GM23338 (cell line): ENCODE results near the gene M6PR. TPM values are rescaled to one million over a fixed set of nuclear protein-coding genes. Genes with fewer than 3 reads are reported as not detected.

ENCODE experiments used
- ATAC-seq: fragments of 200-7000 bp; cut with Tn5 transposase; 3 replicates; pipeline ENCODE4 v1.9.1; 2020
- DNase-seq: peaks from one replicate; pipeline ENCODE4 v3.0.0-alpha.2; 2015; ENCODE audit warnings: low spot score
- H2AFZ ChIP-seq: fragments of 200-600 bp; sonication (generic); 2 replicates; pipeline ENCODE4 v1.8.0; 2016; ENCODE audit warnings: antibody characterized with exemption, mild to moderate bottlenecking, moderate library complexity
- H3F3A ChIP-seq: fragments of 200-600 bp; sonication (generic); replicated peaks from 2 replicates; pipeline ENCODE4 v1.8.0; 2017; ENCODE audit warnings: antibody characterized with exemption, mixed run types, low read depth
- H3K27ac ChIP-seq: fragments of 200-600 bp; sonication (generic); 2 replicates; pipeline ENCODE4 v1.6.1; 2016; ENCODE audit warnings: low read depth
- H3K27me3 ChIP-seq: fragments of 200-600 bp; sonication (generic); 2 replicates; pipeline ENCODE4 v1.8.0; 2016; ENCODE audit warnings: mild to moderate bottlenecking, mixed run types, moderate library complexity; ENCODE audit not compliant: insufficient read depth
- H3K36me3 ChIP-seq: fragments of 200-600 bp; sonication (generic); 2 replicates; pipeline ENCODE4 v1.8.0; 2016; ENCODE audit warnings: mild to moderate bottlenecking; ENCODE audit not compliant: insufficient read depth
- H3K4me1 ChIP-seq: fragments of 200-600 bp; sonication (generic); 2 replicates; pipeline ENCODE4 v1.8.0; 2016; ENCODE audit warnings: mild to moderate bottlenecking, moderate library complexity; ENCODE audit not compliant: insufficient read depth
- H3K4me2 ChIP-seq: fragments of 200-600 bp; sonication (generic); 2 replicates; pipeline ENCODE4 v1.7.1; 2017; ENCODE audit warnings: mixed run types
- H3K4me3 ChIP-seq: fragments of 200-600 bp; sonication (generic); 2 replicates; pipeline ENCODE4 v1.6.1; 2016; ENCODE audit warnings: mixed run types
- H3K79me2 ChIP-seq: fragments of 200-600 bp; sonication (generic); replicated peaks from 2 replicates; pipeline ENCODE4 v1.8.0; 2017; ENCODE audit warnings: mild to moderate bottlenecking; ENCODE audit not compliant: insufficient read depth
- H3K9me2 ChIP-seq: fragments of 200-600 bp; sonication (generic); 2 replicates; pipeline ENCODE4 v1.8.0; 2017; ENCODE audit not compliant: insufficient read depth
- H4K20me1 ChIP-seq: fragments of 200-600 bp; sonication (generic); replicated peaks from 2 replicates; pipeline ENCODE4 v1.8.0; 2017; ENCODE audit warnings: mild to moderate bottlenecking; ENCODE audit not compliant: insufficient read depth
- H3K27ac Mint-ChIP-seq: 2 replicates; pipeline ENCODE4 v1.8.0; 2020; ENCODE audit warnings: inconsistent platforms, mild to moderate bottlenecking, moderate library complexity, mixed read lengths
- H3K27me3 Mint-ChIP-seq: 3 replicates; pipeline ENCODE4 v1.8.0; 2022; ENCODE audit warnings: low read depth, mild to moderate bottlenecking, moderate library complexity, mixed read lengths, inconsistent platforms; ENCODE audit not compliant: insufficient read depth, poor library complexity
- H3K36me3 Mint-ChIP-seq: 3 replicates; pipeline ENCODE4 v1.8.0; 2021; ENCODE audit warnings: low read depth, mild to moderate bottlenecking, inconsistent platforms, moderate library complexity, mixed read lengths
- H3K4me1 Mint-ChIP-seq: 3 replicates; pipeline ENCODE4 v1.8.0; 2020; ENCODE audit warnings: mild to moderate bottlenecking, inconsistent platforms, mixed read lengths
- H3K4me3 Mint-ChIP-seq: 3 replicates; pipeline ENCODE4 v1.8.0; 2021; ENCODE audit warnings: moderate library complexity, mild to moderate bottlenecking, inconsistent platforms, mixed read lengths
- H3K9me3 Mint-ChIP-seq: 3 replicates; pipeline ENCODE4 v1.8.0; 2020; ENCODE audit warnings: moderate library complexity, mild to moderate bottlenecking, inconsistent platforms, mixed read lengths
- JUNB ChIP-seq: IDR thresholded peaks from one replicate; pipeline ENCODE4 v1.6.1; 2016; ENCODE audit warnings: antibody characterized with exemption; ENCODE audit not compliant: unreplicated experiment
- NANOG ChIP-seq: IDR thresholded peaks from 2 replicates; pipeline ENCODE4 v1.6.1; 2016; ENCODE audit warnings: antibody characterized with exemption, borderline replicate concordance
- POLR2AphosphoS5 ChIP-seq: IDR thresholded peaks from 2 replicates; pipeline ENCODE4 v1.6.1; 2016; ENCODE audit warnings: antibody characterized with exemption, low read depth
- STAT1 ChIP-seq: IDR thresholded peaks from one replicate; pipeline ENCODE4 v1.6.1; 2016; ENCODE audit warnings: antibody characterized with exemption; ENCODE audit not compliant: unreplicated experiment
- ZNF114 ChIP-seq: fragments of 250-450 bp; sonication (Bioruptor Pico); IDR thresholded peaks from 2 replicates; pipeline ENCODE4 v1.5.0; 2020; ENCODE audit warnings: mild to moderate bottlenecking, moderate library complexity
- ZNF331 ChIP-seq: fragments of 250-450 bp; sonication (Bioruptor Pico); IDR thresholded peaks from 2 replicates; pipeline ENCODE4 v1.5.0; 2020; ENCODE audit warnings: low read depth, mild to moderate bottlenecking, moderate library complexity
- polyA plus RNA-seq: library from polyadenylated mRNA; unstranded; fragments of >200 nt; fragmentation: Nextera tagmentation; extraction: Ambion mirVana; gene quantifications from 2 replicates; pipeline ENCODE4 v1.2.1, GENCODE V29; 2016
- total RNA-seq: library from RNA; depleted of rRNA; stranded (reverse); fragments of >200 nt; shearing (Covaris generic); gene quantifications from 2 replicates; pipeline ENCODE4 v1.2.3, GENCODE V29; 2014
- TF ChIP-seq, protein P1 (sequence below): fragments of 250-450 bp; sonication (Bioruptor Pico); IDR thresholded peaks from 2 replicates; pipeline ENCODE4 v1.5.0; 2020; ENCODE audit warnings: mild to moderate bottlenecking, moderate library complexity
- TF ChIP-seq, protein P2 (sequence below): IDR thresholded peaks from one replicate; pipeline ENCODE4 v1.6.1; 2018; ENCODE audit warnings: antibody characterized with exemption; ENCODE audit not compliant: unreplicated experiment
- TF ChIP-seq, protein P3 (sequence below), 2 experiments: fragments of 200-600 bp in 1 of 2; sonication (generic) in 1 of 2; conservative IDR thresholded peaks; 2 replicates each; pipeline versions ENCODE4 v1.5.1 to v1.6.1; 2016 to 2017; ENCODE audit warnings: antibody characterized with exemption in 2 of 2, low read depth in 2 of 2, mild to moderate bottlenecking in 2 of 2, moderate library complexity in 1 of 2

M6PR gene
- total and polyA plus RNA-seq, 2 experiments from 2014 or later: 103 to 147 TPM

DNA sequence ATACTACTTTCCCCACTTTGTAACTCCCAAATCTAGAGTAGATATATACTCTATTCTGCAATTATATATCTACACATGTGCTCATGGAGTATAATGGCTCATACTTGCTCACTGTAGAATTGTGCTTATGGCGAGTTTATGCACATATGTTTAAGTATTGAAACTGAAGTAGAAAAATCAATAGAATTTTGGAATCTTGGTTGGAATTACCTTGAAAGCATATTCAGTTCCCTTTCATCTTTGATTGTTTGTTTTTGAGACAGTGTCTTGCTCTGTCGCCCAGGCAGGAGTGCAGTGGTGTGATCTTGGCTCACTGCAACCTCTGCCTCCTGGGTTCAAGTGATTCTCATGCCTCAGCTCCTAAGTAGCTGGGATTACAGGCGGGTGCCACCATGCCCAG, 44.4 kb upstream of the M6PR start (continued):
- TF ChIP-seq, protein P1, sequence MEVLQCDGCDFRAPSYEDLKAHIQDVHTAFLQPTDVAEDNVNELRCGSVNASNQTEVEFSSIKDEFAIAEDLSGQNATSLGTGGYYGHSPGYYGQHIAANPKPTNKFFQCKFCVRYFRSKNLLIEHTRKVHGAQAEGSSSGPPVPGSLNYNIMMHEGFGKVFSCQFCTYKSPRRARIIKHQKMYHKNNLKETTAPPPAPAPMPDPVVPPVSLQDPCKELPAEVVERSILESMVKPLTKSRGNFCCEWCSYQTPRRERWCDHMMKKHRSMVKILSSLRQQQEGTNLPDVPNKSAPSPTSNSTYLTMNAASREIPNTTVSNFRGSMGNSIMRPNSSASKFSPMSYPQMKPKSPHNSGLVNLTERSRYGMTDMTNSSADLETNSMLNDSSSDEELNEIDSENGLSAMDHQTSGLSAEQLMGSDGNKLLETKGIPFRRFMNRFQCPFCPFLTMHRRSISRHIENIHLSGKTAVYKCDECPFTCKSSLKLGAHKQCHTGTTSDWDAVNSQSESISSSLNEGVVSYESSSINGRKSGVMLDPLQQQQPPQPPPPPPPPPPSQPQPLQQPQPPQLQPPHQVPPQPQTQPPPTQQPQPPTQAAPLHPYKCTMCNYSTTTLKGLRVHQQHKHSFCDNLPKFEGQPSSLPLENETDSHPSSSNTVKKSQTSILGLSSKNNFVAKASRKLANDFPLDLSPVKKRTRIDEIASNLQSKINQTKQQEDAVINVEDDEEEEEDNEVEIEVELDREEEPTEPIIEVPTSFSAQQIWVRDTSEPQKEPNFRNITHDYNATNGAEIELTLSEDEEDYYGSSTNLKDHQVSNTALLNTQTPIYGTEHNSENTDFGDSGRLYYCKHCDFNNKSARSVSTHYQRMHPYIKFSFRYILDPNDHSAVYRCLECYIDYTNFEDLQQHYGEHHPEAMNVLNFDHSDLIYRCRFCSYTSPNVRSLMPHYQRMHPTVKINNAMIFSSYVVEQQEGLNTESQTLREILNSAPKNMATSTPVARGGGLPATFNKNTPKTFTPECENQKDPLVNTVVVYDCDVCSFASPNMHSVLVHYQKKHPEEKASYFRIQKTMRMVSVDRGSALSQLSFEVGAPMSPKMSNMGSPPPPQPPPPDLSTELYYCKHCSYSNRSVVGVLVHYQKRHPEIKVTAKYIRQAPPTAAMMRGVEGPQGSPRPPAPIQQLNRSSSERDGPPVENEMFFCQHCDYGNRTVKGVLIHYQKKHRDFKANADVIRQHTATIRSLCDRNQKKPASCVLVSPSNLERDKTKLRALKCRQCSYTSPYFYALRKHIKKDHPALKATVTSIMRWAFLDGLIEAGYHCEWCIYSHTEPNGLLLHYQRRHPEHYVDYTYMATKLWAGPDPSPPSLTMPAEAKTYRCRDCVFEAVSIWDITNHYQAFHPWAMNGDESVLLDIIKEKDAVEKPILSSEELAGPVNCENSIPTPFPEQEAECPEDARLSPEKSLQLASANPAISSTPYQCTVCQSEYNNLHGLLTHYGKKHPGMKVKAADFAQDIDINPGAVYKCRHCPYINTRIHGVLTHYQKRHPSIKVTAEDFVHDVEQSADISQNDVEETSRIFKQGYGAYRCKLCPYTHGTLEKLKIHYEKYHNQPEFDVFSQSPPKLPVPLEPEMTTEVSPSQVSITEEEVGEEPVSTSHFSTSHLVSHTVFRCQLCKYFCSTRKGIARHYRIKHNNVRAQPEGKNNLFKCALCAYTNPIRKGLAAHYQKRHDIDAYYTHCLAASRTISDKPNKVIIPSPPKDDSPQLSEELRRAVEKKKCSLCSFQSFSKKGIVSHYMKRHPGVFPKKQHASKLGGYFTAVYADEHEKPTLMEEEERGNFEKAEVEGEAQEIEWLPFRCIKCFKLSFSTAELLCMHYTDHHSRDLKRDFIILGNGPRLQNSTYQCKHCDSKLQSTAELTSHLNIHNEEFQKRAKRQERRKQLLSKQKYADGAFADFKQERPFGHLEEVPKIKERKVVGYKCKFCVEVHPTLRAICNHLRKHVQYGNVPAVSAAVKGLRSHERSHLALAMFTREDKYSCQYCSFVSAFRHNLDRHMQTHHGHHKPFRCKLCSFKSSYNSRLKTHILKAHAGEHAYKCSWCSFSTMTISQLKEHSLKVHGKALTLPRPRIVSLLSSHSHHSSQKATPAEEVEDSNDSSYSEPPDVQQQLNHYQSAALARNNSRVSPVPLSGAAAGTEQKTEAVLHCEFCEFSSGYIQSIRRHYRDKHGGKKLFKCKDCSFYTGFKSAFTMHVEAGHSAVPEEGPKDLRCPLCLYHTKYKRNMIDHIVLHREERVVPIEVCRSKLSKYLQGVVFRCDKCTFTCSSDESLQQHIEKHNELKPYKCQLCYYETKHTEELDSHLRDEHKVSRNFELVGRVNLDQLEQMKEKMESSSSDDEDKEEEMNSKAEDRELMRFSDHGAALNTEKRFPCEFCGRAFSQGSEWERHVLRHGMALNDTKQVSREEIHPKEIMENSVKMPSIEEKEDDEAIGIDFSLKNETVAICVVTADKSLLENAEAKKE (CRISPR knock-in tag): no peak
- TF ChIP-seq JUNB (no peak), ZNF114 (no peak)

DNA sequence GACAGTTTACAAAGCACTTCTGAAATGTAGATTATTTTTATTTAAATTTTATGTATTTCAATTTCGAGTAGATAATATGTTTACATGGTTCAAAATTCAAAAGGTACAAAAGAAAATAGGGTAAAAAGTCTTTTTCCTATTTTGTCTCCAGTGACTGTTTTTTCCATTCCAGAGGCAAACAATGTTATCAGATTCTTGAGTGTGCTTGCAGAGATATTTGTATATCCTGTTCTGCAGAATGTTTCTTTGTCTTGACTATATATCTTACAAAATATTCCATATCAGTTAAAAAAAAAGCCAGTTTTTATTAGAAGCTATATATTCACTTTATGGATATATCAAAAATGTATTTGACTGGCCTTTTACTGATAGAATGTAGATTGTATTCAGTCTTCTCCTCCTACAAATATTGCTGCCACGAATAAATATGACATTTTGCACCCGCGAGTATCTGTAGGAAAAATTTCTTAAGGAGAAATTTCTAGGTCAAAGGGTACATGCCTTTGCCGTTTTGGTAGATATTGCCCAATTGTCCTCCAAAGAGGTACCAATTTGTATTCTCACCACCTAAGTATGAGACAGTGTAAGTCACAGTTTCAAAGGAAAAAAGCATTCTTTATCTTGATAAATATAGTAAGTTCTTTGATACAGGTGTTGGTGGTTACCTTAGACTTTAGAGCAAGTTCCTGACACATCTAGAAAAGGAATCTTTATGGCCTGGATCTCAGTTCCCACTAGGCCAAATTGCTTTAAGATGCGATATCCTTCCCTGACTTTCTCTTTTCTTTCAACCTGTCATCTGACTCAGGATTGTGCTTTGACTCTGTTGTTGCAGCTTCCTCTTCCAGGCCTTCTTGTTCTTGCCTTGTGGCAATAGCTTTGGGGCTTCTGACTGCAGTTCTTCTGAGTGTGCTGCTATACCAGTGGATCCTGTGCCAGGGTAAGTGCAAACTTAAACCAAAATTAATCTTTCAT, 42.2 kb upstream of the M6PR start:
- no peaks in the 10 kb centered on the region for H3K27me3 Mint-ChIP-seq
- no peak overlapping the region for H3K4me2 ChIP-seq
- H3K27me3 ChIP-seq: no peaks in the 10 kb centered on the region
- H3K4me3 ChIP-seq: no peak overlapping the region
- no peak overlapping the region for H3K4me3 Mint-ChIP-seq
- H3K4me1 ChIP-seq: no peaks in the 10 kb centered on the region
- ATAC-seq (no peak), DNase-seq (no peak)
- no peaks in the 10 kb centered on the region for H3K36me3 Mint-ChIP-seq
- H3K4me1 Mint-ChIP-seq: peaks cover 1% of the 10 kb centered on the region
- no peaks in the 10 kb centered on the region for H3F3A ChIP-seq
- no peaks in the 10 kb centered on the region for H4K20me1 ChIP-seq
- no peaks in the 10 kb centered on the region for H3K9me2 ChIP-seq
- no peaks in the 10 kb centered on the region for H3K79me2 ChIP-seq
- no peak overlapping the region for H2AFZ ChIP-seq
- no peaks in the 10 kb centered on the region for H3K36me3 ChIP-seq
- no peaks in the 10 kb centered on the region for H3K9me3 Mint-ChIP-seq
- H3K27ac Mint-ChIP-seq: no peak overlapping the region
- TF ChIP-seq POLR2AphosphoS5: no peak
- TF ChIP-seq NANOG: no peak
- TF ChIP-seq, protein P2, sequence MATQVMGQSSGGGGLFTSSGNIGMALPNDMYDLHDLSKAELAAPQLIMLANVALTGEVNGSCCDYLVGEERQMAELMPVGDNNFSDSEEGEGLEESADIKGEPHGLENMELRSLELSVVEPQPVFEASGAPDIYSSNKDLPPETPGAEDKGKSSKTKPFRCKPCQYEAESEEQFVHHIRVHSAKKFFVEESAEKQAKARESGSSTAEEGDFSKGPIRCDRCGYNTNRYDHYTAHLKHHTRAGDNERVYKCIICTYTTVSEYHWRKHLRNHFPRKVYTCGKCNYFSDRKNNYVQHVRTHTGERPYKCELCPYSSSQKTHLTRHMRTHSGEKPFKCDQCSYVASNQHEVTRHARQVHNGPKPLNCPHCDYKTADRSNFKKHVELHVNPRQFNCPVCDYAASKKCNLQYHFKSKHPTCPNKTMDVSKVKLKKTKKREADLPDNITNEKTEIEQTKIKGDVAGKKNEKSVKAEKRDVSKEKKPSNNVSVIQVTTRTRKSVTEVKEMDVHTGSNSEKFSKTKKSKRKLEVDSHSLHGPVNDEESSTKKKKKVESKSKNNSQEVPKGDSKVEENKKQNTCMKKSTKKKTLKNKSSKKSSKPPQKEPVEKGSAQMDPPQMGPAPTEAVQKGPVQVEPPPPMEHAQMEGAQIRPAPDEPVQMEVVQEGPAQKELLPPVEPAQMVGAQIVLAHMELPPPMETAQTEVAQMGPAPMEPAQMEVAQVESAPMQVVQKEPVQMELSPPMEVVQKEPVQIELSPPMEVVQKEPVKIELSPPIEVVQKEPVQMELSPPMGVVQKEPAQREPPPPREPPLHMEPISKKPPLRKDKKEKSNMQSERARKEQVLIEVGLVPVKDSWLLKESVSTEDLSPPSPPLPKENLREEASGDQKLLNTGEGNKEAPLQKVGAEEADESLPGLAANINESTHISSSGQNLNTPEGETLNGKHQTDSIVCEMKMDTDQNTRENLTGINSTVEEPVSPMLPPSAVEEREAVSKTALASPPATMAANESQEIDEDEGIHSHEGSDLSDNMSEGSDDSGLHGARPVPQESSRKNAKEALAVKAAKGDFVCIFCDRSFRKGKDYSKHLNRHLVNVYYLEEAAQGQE: no peak
- TF ChIP-seq, protein P3, sequence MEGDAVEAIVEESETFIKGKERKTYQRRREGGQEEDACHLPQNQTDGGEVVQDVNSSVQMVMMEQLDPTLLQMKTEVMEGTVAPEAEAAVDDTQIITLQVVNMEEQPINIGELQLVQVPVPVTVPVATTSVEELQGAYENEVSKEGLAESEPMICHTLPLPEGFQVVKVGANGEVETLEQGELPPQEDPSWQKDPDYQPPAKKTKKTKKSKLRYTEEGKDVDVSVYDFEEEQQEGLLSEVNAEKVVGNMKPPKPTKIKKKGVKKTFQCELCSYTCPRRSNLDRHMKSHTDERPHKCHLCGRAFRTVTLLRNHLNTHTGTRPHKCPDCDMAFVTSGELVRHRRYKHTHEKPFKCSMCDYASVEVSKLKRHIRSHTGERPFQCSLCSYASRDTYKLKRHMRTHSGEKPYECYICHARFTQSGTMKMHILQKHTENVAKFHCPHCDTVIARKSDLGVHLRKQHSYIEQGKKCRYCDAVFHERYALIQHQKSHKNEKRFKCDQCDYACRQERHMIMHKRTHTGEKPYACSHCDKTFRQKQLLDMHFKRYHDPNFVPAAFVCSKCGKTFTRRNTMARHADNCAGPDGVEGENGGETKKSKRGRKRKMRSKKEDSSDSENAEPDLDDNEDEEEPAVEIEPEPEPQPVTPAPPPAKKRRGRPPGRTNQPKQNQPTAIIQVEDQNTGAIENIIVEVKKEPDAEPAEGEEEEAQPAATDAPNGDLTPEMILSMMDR (conservative IDR thresholded peaks at IDR 0.05; ENCODE audit: low read depth in 2 of 2): no peak
- no peak for TF ChIP-seq ZNF331
- TF ChIP-seq STAT1: no peak
- no peak overlapping the region for H3K27ac ChIP-seq
